ENCODE data around the gene CNTLN.

DNA sequence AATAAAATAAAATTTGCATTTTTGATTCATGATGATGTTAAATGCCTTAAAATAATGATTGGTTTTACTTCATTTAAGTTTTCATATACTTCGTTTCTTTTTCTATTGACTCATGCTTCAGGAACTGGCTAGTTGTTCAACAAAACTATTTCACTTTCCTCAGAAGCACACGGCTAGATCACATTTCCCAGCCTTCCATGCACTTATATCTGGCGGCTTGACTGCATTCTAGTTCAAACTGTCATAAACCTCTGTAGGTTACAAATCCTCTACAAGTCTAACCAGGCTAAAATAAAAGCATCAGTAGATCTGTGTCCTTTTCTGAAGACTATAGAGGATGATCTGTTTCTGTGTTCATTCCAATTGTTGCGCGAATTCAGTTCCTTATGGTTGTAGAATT lies 46.3 kb upstream of the CNTLN start:
- TF ChIP-seq, protein P1, sequence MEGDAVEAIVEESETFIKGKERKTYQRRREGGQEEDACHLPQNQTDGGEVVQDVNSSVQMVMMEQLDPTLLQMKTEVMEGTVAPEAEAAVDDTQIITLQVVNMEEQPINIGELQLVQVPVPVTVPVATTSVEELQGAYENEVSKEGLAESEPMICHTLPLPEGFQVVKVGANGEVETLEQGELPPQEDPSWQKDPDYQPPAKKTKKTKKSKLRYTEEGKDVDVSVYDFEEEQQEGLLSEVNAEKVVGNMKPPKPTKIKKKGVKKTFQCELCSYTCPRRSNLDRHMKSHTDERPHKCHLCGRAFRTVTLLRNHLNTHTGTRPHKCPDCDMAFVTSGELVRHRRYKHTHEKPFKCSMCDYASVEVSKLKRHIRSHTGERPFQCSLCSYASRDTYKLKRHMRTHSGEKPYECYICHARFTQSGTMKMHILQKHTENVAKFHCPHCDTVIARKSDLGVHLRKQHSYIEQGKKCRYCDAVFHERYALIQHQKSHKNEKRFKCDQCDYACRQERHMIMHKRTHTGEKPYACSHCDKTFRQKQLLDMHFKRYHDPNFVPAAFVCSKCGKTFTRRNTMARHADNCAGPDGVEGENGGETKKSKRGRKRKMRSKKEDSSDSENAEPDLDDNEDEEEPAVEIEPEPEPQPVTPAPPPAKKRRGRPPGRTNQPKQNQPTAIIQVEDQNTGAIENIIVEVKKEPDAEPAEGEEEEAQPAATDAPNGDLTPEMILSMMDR (IDR thresholded peaks at IDR 0.05) = no peak
- no peak for TF ChIP-seq POLR2A (IDR thresholded peaks at IDR 0.05)
- no peak for TF ChIP-seq POLR2AphosphoS5 (IDR thresholded peaks at IDR 0.05)

Data from transverse colon (tissue), 4 donors.